PFSK-1 (cell line): ENCODE data around the gene TEKT3.

Experiments
- POLR2AphosphoS5 ChIP-seq: IDR thresholded peaks from 2 replicates; pipeline ENCODE4 v1.6.1; 2012; ENCODE audit warnings: low read depth, mild to moderate bottlenecking, control low read depth, low read length, moderate library complexity
- SIN3A ChIP-seq: IDR thresholded peaks from 2 replicates; pipeline ENCODE4 v1.6.1; 2012; ENCODE audit warnings: mild to moderate bottlenecking, low read length, moderate library complexity, borderline replicate concordance; ENCODE audit not compliant: insufficient read depth
- TAF1 ChIP-seq: IDR thresholded peaks from 2 replicates; pipeline ENCODE4 v1.6.1; 2012; ENCODE audit warnings: low read length, control low read depth, borderline replicate concordance; ENCODE audit not compliant: insufficient read depth
- TF ChIP-seq, protein P1 (sequence below), 2 experiments: IDR thresholded peaks; 2 replicates each; pipeline versions ENCODE4 v1.6.1 to v1.8.0; 2011 to 2012; ENCODE audit warnings: low read depth in 2 of 2, low read length in 2 of 2, control low read depth in 1 of 2, inconsistent platforms in 1 of 2, mild to moderate bottlenecking in 1 of 2, moderate library complexity in 1 of 2; ENCODE audit not compliant: insufficient read depth in 1 of 2

DNA sequence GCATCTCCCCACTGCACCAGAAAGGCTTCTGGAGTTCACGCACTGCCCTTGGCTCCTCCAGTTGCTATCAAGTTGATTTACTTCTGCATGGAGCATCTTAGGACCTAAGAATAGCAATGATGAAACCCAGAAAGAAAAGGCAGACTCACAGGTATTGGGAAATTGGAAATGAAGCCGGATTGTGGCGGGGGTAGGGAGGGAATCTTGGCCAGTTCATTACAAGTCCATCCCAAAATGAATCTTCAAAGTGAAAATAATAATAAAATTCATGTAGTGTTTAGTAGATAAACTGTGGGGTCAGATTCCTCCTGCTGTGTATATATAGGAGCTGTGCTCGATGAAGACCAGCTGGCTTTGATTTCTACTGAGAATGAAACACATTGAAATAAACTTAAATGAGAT, 33.7 kb downstream of the TEKT3 start:
- TF ChIP-seq SIN3A (no peak), POLR2AphosphoS5 (no peak), TAF1 (no peak)
- TF ChIP-seq, protein P1, sequence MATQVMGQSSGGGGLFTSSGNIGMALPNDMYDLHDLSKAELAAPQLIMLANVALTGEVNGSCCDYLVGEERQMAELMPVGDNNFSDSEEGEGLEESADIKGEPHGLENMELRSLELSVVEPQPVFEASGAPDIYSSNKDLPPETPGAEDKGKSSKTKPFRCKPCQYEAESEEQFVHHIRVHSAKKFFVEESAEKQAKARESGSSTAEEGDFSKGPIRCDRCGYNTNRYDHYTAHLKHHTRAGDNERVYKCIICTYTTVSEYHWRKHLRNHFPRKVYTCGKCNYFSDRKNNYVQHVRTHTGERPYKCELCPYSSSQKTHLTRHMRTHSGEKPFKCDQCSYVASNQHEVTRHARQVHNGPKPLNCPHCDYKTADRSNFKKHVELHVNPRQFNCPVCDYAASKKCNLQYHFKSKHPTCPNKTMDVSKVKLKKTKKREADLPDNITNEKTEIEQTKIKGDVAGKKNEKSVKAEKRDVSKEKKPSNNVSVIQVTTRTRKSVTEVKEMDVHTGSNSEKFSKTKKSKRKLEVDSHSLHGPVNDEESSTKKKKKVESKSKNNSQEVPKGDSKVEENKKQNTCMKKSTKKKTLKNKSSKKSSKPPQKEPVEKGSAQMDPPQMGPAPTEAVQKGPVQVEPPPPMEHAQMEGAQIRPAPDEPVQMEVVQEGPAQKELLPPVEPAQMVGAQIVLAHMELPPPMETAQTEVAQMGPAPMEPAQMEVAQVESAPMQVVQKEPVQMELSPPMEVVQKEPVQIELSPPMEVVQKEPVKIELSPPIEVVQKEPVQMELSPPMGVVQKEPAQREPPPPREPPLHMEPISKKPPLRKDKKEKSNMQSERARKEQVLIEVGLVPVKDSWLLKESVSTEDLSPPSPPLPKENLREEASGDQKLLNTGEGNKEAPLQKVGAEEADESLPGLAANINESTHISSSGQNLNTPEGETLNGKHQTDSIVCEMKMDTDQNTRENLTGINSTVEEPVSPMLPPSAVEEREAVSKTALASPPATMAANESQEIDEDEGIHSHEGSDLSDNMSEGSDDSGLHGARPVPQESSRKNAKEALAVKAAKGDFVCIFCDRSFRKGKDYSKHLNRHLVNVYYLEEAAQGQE (IDR thresholded peaks at IDR 0.05; ENCODE audit: insufficient read depth in 1 of 2, low read depth in 2 of 2, low read length in 2 of 2), result no peak
